ENCODE measurements around the gene ACTG1. TPM values are rescaled to one million over a fixed set of nuclear protein-coding genes. Genes with fewer than 3 reads are reported as not detected.

Gene ACTG1
- total and polyA plus RNA-seq, 2 experiments from 2014 or later: 1,036 to 2,883 TPM

GRCh38 chr17:81494626-81495377 lies 17.8 kb downstream of the ACTG1 start:
- no peaks in the 10 kb centered on the region for H3K36me3 ChIP-seq
- H3K4me3 ChIP-seq: no peak overlapping the region
- H3K27me3 ChIP-seq: no peaks in the 10 kb centered on the region
- no peaks in the 10 kb centered on the region for H3K9me3 ChIP-seq (ENCODE audit: low read depth)
- no peak for TF ChIP-seq CTCF (IDR thresholded peaks at IDR 0.05; ENCODE audit: low read depth, low read length)
- no peak for DNase-seq (ENCODE audit: low read depth in 1 of 2, low spot score in 1 of 2)
- no peak overlapping the region for H3K27ac ChIP-seq
- H3K4me1 ChIP-seq (ENCODE audit: low read depth): no peaks in the 10 kb centered on the region

- no peak for TF ChIP-seq CTCF (IDR thresholded peaks at IDR 0.05; ENCODE audit: low read depth, low read length)
- Histone ChIP-seq H3K4me3 (no peak overlapping the region), H3K36me3 (no peaks in the 10 kb centered on the region), H3K9me3 (ENCODE audit: low read depth) (no peaks in the 10 kb centered on the region), H3K27ac (no peak overlapping the region), H3K4me1 (ENCODE audit: low read depth) (no peaks in the 10 kb centered on the region), H3K27me3 (no peaks in the 10 kb centered on the region)
- DNase-seq (ENCODE audit: low read depth in 1 of 2, low spot score in 1 of 2): no peak
Observed at GRCh38 chr17:81493198-81494038, 19.2 kb downstream of the ACTG1 start.

GRCh38 chr17:81492706-81493105 lies 19.9 kb downstream of the ACTG1 start:
- no peaks in the 10 kb centered on the region for H3K36me3 ChIP-seq
- H3K9me3 ChIP-seq (ENCODE audit: low read depth): no peaks in the 10 kb centered on the region
- no peaks in the 10 kb centered on the region for H3K4me1 ChIP-seq (ENCODE audit: low read depth)
- H3K27me3 ChIP-seq: no peaks in the 10 kb centered on the region
- H3K27ac ChIP-seq: no peak overlapping the region
- TF ChIP-seq CTCF (IDR thresholded peaks at IDR 0.05; ENCODE audit: low read depth, low read length): no peak
- H3K4me3 ChIP-seq: no peak overlapping the region
- no peak for DNase-seq (ENCODE audit: low read depth in 1 of 2, low spot score in 1 of 2)

- H3K4me3 ChIP-seq: no peak overlapping the region
- H3K27ac ChIP-seq: no peak overlapping the region
- no peaks in the 10 kb centered on the region for H3K36me3 ChIP-seq
- no peak for TF ChIP-seq CTCF (IDR thresholded peaks at IDR 0.05; ENCODE audit: low read depth, low read length)
- DNase-seq (ENCODE audit: low read depth in 1 of 2, low spot score in 1 of 2): no peak
- no peaks in the 10 kb centered on the region for H3K4me1 ChIP-seq (ENCODE audit: low read depth)
- no peaks in the 10 kb centered on the region for H3K9me3 ChIP-seq (ENCODE audit: low read depth)
- H3K27me3 ChIP-seq: no peaks in the 10 kb centered on the region
Observed at GRCh38 chr17:81492202-81492601, 20.4 kb downstream of the ACTG1 start.

GRCh38 chr17:81491761-81492160 lies 20.8 kb downstream of the ACTG1 start:
- no peaks in the 10 kb centered on the region for H3K36me3 ChIP-seq
- DNase-seq (ENCODE audit: low read depth in 1 of 2, low spot score in 1 of 2): no peak
- TF ChIP-seq CTCF (IDR thresholded peaks at IDR 0.05; ENCODE audit: low read depth, low read length): no peak
- H3K27ac ChIP-seq: no peak overlapping the region
- no peaks in the 10 kb centered on the region for H3K27me3 ChIP-seq
- H3K9me3 ChIP-seq (ENCODE audit: low read depth): no peaks in the 10 kb centered on the region
- no peaks in the 10 kb centered on the region for H3K4me1 ChIP-seq (ENCODE audit: low read depth)
- no peak overlapping the region for H3K4me3 ChIP-seq
